Neural cell (in vitro differentiated cells): ENCODE measurements around the gene CAPN8.

Source experiments
- EP300 ChIP-seq: fragments of 450-650 bp; conservative IDR thresholded peaks from 2 replicates; pipeline ENCODE4 v1.6.1; 2014; ENCODE audit warnings: antibody characterized with exemption, mild to moderate bottlenecking, moderate library complexity; ENCODE audit not compliant: poor library complexity, severe bottlenecking
- EZH2 ChIP-seq: fragments of 200-600, 300-800 bp; shearing (Covaris generic), sonication (generic); IDR thresholded peaks from 2 replicates; pipeline ENCODE4 v1.6.1; 2014; ENCODE audit warnings: antibody characterized with exemption, low read length, borderline replicate concordance, mild to moderate bottlenecking; ENCODE audit not compliant: insufficient read depth, poor library complexity, severe bottlenecking
- MXI1 ChIP-seq: fragments of 450-650 bp; conservative IDR thresholded peaks from 2 replicates; pipeline ENCODE4 v1.6.1; 2014; ENCODE audit warnings: antibody characterized with exemption, mild to moderate bottlenecking; ENCODE audit not compliant: poor library complexity, severe bottlenecking
- POLR2AphosphoS5 ChIP-seq: IDR thresholded peaks from 2 replicates; pipeline ENCODE4 v1.6.1; 2012
- RAD21 ChIP-seq: fragments of 450-650 bp; conservative IDR thresholded peaks from 2 replicates; pipeline ENCODE4 v1.6.1; 2014; ENCODE audit warnings: antibody characterized with exemption, mild to moderate bottlenecking, moderate library complexity
- SMC3 ChIP-seq: fragments of 450-650 bp; conservative IDR thresholded peaks from 2 replicates; pipeline ENCODE4 v1.6.1; 2014; ENCODE audit warnings: antibody characterized with exemption, mild to moderate bottlenecking, moderate library complexity; ENCODE audit not compliant: poor library complexity
- TAF1 ChIP-seq: IDR thresholded peaks from 2 replicates; pipeline ENCODE4 v1.6.1; 2012; ENCODE audit warnings: low read depth
- TF ChIP-seq, protein P1 (sequence below): fragments of 450-650 bp; IDR thresholded peaks from 2 replicates; pipeline ENCODE4 v1.5.1; 2014; ENCODE audit warnings: antibody characterized with exemption, mild to moderate bottlenecking, moderate library complexity; ENCODE audit not compliant: poor library complexity, severe bottlenecking
- TF ChIP-seq, protein P2 (sequence below): IDR thresholded peaks from 2 replicates; pipeline ENCODE4 v1.6.1; 2012; ENCODE audit warnings: borderline replicate concordance

DNA sequence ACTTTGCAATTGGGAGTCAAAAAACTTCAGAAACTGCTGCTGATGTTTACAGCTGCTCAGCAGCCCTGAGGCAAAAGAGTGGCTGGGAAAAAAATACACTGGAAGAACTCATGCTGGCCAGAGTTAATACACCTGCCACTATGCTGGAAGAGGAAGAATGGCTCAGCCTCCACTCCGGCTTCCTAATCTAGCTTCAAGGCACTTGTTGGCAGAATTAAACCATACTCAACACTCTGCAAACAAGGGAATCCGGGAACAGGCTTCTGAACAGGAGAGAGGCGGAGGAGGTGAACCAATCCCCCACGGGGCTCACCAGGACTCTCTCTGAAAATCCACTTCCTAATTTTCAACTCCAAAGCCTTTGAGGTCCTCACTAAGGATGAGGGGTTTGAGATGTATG, 152.2 kb downstream of the CAPN8 start:
- TF ChIP-seq EZH2 = no peak
- TF ChIP-seq, protein P1, sequence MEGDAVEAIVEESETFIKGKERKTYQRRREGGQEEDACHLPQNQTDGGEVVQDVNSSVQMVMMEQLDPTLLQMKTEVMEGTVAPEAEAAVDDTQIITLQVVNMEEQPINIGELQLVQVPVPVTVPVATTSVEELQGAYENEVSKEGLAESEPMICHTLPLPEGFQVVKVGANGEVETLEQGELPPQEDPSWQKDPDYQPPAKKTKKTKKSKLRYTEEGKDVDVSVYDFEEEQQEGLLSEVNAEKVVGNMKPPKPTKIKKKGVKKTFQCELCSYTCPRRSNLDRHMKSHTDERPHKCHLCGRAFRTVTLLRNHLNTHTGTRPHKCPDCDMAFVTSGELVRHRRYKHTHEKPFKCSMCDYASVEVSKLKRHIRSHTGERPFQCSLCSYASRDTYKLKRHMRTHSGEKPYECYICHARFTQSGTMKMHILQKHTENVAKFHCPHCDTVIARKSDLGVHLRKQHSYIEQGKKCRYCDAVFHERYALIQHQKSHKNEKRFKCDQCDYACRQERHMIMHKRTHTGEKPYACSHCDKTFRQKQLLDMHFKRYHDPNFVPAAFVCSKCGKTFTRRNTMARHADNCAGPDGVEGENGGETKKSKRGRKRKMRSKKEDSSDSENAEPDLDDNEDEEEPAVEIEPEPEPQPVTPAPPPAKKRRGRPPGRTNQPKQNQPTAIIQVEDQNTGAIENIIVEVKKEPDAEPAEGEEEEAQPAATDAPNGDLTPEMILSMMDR = no peak
- TF ChIP-seq, protein P2, sequence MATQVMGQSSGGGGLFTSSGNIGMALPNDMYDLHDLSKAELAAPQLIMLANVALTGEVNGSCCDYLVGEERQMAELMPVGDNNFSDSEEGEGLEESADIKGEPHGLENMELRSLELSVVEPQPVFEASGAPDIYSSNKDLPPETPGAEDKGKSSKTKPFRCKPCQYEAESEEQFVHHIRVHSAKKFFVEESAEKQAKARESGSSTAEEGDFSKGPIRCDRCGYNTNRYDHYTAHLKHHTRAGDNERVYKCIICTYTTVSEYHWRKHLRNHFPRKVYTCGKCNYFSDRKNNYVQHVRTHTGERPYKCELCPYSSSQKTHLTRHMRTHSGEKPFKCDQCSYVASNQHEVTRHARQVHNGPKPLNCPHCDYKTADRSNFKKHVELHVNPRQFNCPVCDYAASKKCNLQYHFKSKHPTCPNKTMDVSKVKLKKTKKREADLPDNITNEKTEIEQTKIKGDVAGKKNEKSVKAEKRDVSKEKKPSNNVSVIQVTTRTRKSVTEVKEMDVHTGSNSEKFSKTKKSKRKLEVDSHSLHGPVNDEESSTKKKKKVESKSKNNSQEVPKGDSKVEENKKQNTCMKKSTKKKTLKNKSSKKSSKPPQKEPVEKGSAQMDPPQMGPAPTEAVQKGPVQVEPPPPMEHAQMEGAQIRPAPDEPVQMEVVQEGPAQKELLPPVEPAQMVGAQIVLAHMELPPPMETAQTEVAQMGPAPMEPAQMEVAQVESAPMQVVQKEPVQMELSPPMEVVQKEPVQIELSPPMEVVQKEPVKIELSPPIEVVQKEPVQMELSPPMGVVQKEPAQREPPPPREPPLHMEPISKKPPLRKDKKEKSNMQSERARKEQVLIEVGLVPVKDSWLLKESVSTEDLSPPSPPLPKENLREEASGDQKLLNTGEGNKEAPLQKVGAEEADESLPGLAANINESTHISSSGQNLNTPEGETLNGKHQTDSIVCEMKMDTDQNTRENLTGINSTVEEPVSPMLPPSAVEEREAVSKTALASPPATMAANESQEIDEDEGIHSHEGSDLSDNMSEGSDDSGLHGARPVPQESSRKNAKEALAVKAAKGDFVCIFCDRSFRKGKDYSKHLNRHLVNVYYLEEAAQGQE = no peak
- TF ChIP-seq SMC3 = no peak
- TF ChIP-seq TAF1 = no peak
- TF ChIP-seq RAD21 = no peak
- TF ChIP-seq MXI1 = no peak
- TF ChIP-seq POLR2AphosphoS5 = no peak
- no peak for TF ChIP-seq EP300
